Endothelial cell of umbilical vein (primary cell): Measurements from ENCODE around the gene MTRF1L. TPM values are rescaled to one million over a fixed set of nuclear protein-coding genes. Genes with fewer than 3 reads are reported as not detected.

Source experiments
- BruUV-seq: library from RNA; stranded (reverse); fragments of 400-500 nt; replicated peaks from 2 replicates; lab custom pipeline; 2021; lab: Mats Ljungman, UMichigan
- CTCF ChIA-PET: fragments of 300-600, 350-600 bp; sonication (Branson Sonifier 250); formaldehyde crosslinking; loops from one replicate; lab custom pipeline; 2021; ENCODE audit warnings: antibody characterized with exemption, inconsistent platforms; lab: Charles Lee
- POLR2A ChIA-PET: fragments of 300-600, 350-600 bp; sonication (Branson Sonifier 250); formaldehyde crosslinking; loops from one replicate; lab custom pipeline; 2021; ENCODE audit warnings: antibody characterized with exemption, inconsistent platforms; lab: Charles Lee
- DNase-seq: peaks from one replicate; pipeline ENCODE4 v3.0.0-alpha.2; 2011; ENCODE audit warnings: low read depth, low spot score
- FAIRE-seq: peaks from 2 replicates; lab custom pipeline; 2011; peaks lifted over from hg19 to GRCh38; lab: Jason Lieb, UNC
- H2AFZ ChIP-seq: 2 replicates; pipeline ENCODE4 v1.6.0; 2012; ENCODE audit warnings: low read depth, low read length, control low read depth, inconsistent platforms
- H3K27ac ChIP-seq: 2 replicates; pipeline ENCODE4 v1.5.1; 2011; ENCODE audit warnings: low read depth, mild to moderate bottlenecking, control low read depth, low read length, moderate library complexity; ENCODE audit not compliant: insufficient read depth
- H3K27me3 ChIP-seq, 2 experiments: 2 replicates each; pipeline versions ENCODE4 v1.6.0 to v1.6.1; 2011; ENCODE audit warnings: low read length in 2 of 2, mixed read lengths in 1 of 2; ENCODE audit not compliant: control insufficient read depth in 2 of 2, insufficient read depth in 2 of 2
- H3K36me3 ChIP-seq, 2 experiments: 2 replicates in 1 of 2; 3 replicates in 1 of 2; pipeline ENCODE4 v1.5.1; 2011; ENCODE audit warnings: low read length in 2 of 2, mild to moderate bottlenecking in 1 of 2, moderate library complexity in 1 of 2; ENCODE audit not compliant: control insufficient read depth in 2 of 2, insufficient read depth in 2 of 2; ENCODE audit errors: extremely low read depth in 1 of 2
- H3K4me1 ChIP-seq: 3 replicates; pipeline ENCODE4 v1.5.1; 2011; ENCODE audit warnings: mild to moderate bottlenecking, low read length; ENCODE audit not compliant: control insufficient read depth, insufficient read depth; ENCODE audit errors: extremely low read depth
- H3K4me2 ChIP-seq: 2 replicates; pipeline ENCODE4 v1.6.1; 2011; ENCODE audit warnings: low read length, control low read depth, mixed read lengths; ENCODE audit not compliant: insufficient read depth
- H3K4me3 ChIP-seq, 3 experiments: fragments of 200-600 bp in 1 of 3; sonication (generic), shearing (Covaris generic) in 1 of 3; replicated peaks in 1 of 3; 2 replicates each; pipeline ENCODE4 v1.5.1; 2011 to 2016; ENCODE audit warnings: control low read depth in 3 of 3, low read length in 3 of 3, mild to moderate bottlenecking in 2 of 3, inconsistent platforms in 1 of 3, low read depth in 1 of 3, moderate library complexity in 1 of 3; ENCODE audit not compliant: insufficient read depth in 1 of 3
- H3K79me2 ChIP-seq: 2 replicates; pipeline ENCODE4 v1.6.0; 2012; ENCODE audit warnings: low read length, inconsistent platforms; ENCODE audit not compliant: control insufficient read depth, insufficient read depth
- H3K9ac ChIP-seq: replicated peaks from 2 replicates; pipeline ENCODE3; 2011; ENCODE audit warnings: low read length, control low read depth; ENCODE audit not compliant: insufficient read depth; ENCODE audit errors: extremely low read depth
- H3K9me1 ChIP-seq: replicated peaks from 3 replicates; pipeline ENCODE4 v1.6.0; 2011; ENCODE audit warnings: mild to moderate bottlenecking, low read length; ENCODE audit not compliant: control insufficient read depth, insufficient read depth; ENCODE audit errors: extremely low read depth
- H3K9me3 ChIP-seq: replicated peaks from 2 replicates; pipeline ENCODE4 v1.5.1; 2012; ENCODE audit warnings: low read length, inconsistent platforms; ENCODE audit not compliant: control insufficient read depth, insufficient read depth
- H4K20me1 ChIP-seq: replicated peaks from 2 replicates; pipeline ENCODE3; 2011; ENCODE audit warnings: mild to moderate bottlenecking, low read length; ENCODE audit not compliant: control insufficient read depth, insufficient read depth; ENCODE audit errors: extremely low read depth
- EZH2 ChIP-seq: IDR thresholded peaks from 2 replicates; pipeline ENCODE4 v1.6.1; 2012; ENCODE audit warnings: borderline replicate concordance, low read depth, mild to moderate bottlenecking, moderate library complexity, low read length, inconsistent platforms; ENCODE audit not compliant: severe bottlenecking
- FOS ChIP-seq: IDR thresholded peaks from 2 replicates; pipeline ENCODE4 v1.6.1; 2011; ENCODE audit warnings: mild to moderate bottlenecking, low read length, moderate library complexity, borderline replicate concordance; ENCODE audit not compliant: insufficient read depth
- GATA2 ChIP-seq: IDR thresholded peaks from 2 replicates; pipeline ENCODE4 v1.7.0; 2011; ENCODE audit warnings: low read depth, mild to moderate bottlenecking, moderate library complexity, mixed read lengths, low read length; ENCODE audit not compliant: insufficient read length, insufficient read depth
- JUN ChIP-seq: IDR thresholded peaks from 2 replicates; pipeline ENCODE4 v1.6.1; 2011; ENCODE audit warnings: borderline replicate concordance, low read depth; ENCODE audit not compliant: insufficient read length, insufficient read depth
- MYC ChIP-seq: IDR thresholded peaks from one replicate; pipeline ENCODE4 v1.6.1; 2011; ENCODE audit warnings: mild to moderate bottlenecking, low read depth, low read length
- POLR2A ChIP-seq: IDR thresholded peaks from 2 replicates; pipeline ENCODE4 v1.6.1; 2012; ENCODE audit warnings: low read depth, mild to moderate bottlenecking, control low read depth, low read length
- POLR2AphosphoS5 ChIP-seq: IDR thresholded peaks from 2 replicates; pipeline ENCODE4 v1.6.1; 2012; ENCODE audit warnings: low read depth, mild to moderate bottlenecking, control low read depth, low read length, moderate library complexity; ENCODE audit not compliant: insufficient read depth
- dilution Hi-C: fragments of 300-500 bp; cut with MboI; formaldehyde crosslinking; loops from one replicate; pipeline ENCODE4 v1.15.0; 2019; ENCODE audit warnings: low sequenced_read_pairs; ENCODE audit not compliant: extremely low pct_ligation_motif_present
- intact Hi-C: fragments of 100-400 bp; cut with micrococcal nuclease; formaldehyde crosslinking; loops from one replicate; pipeline ENCODE4 v1.10.0; 2022
- polyA plus RNA-seq, 4 experiments: library from polyadenylated mRNA; depleted of rRNA in 3 of 4; stranded (reverse) in 3 of 4; unstranded in 1 of 4; fragments of >200 nt; gene quantifications; 2 replicates each; pipeline versions ENCODE4 v1.2.1 to v1.2.3, GENCODE V29; 2011 to 2012; ENCODE audit warnings: missing spikeins in 1 of 4
- total RNA-seq: library from RNA; stranded (reverse); gene quantifications from 2 replicates; pipeline ENCODE4 v1.2.3, GENCODE V29; 2021
- TF ChIP-seq, protein P1 (sequence below), 2 donors: IDR thresholded peaks; 1 replicate in 1 of 2; 2 replicates in 1 of 2; pipeline ENCODE4 v1.5.1; 2011; ENCODE audit warnings: low read length in 2 of 2, mild to moderate bottlenecking in 2 of 2, moderate library complexity in 2 of 2, control low read depth in 1 of 2, inconsistent platforms in 1 of 2, low read depth in 1 of 2; ENCODE audit not compliant: insufficient read depth in 1 of 2; ENCODE audit errors: extremely low read depth in 1 of 2
- TF ChIP-seq, protein P2 (sequence below): IDR thresholded peaks from 2 replicates; pipeline ENCODE4 v1.6.1; 2011; ENCODE audit not compliant: insufficient read depth, insufficient read length

Gene MTRF1L
- total and polyA plus RNA-seq, 2 donors (not counting 3 experiments of a cell fraction or from before 2014, with no cell fraction given), result 6.2 to 27.5 TPM

DNA sequence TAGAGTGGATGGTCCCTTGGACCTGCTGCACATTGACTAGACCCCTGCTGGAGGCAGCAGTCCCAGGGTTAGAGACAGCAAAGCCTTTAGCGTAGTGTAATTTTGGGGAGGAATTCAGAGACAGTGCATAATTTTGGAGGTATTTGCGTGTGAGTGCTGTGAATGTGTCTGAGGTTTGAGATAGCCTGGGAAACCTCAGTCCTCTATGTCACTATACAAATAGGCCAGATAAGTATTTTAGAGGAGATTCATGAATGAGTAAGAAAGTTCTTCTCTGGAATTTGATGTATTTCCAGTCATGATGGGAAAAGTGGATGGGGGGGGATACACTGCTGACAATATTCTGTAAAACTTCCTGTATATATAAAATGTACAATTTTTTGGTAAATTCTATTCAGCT is 25.8 kb upstream of the MTRF1L start:
- no peaks in the 10 kb centered on the region for H3K9me3 ChIP-seq
- no peak overlapping the region for H3K9ac ChIP-seq
- no peak for TF ChIP-seq FOS
- TF ChIP-seq, protein P1, sequence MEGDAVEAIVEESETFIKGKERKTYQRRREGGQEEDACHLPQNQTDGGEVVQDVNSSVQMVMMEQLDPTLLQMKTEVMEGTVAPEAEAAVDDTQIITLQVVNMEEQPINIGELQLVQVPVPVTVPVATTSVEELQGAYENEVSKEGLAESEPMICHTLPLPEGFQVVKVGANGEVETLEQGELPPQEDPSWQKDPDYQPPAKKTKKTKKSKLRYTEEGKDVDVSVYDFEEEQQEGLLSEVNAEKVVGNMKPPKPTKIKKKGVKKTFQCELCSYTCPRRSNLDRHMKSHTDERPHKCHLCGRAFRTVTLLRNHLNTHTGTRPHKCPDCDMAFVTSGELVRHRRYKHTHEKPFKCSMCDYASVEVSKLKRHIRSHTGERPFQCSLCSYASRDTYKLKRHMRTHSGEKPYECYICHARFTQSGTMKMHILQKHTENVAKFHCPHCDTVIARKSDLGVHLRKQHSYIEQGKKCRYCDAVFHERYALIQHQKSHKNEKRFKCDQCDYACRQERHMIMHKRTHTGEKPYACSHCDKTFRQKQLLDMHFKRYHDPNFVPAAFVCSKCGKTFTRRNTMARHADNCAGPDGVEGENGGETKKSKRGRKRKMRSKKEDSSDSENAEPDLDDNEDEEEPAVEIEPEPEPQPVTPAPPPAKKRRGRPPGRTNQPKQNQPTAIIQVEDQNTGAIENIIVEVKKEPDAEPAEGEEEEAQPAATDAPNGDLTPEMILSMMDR (IDR thresholded peaks at IDR 0.05; ENCODE audit: extremely low read depth in 1 of 2, insufficient read depth in 1 of 2, low read depth in 1 of 2, low read length in 2 of 2), result no peak
- TF ChIP-seq POLR2A, result no peak
- TF ChIP-seq JUN, result no peak
- no peak for TF ChIP-seq EZH2
- TF ChIP-seq MYC, result no peak
- TF ChIP-seq GATA2, result no peak
- TF ChIP-seq, protein P2, sequence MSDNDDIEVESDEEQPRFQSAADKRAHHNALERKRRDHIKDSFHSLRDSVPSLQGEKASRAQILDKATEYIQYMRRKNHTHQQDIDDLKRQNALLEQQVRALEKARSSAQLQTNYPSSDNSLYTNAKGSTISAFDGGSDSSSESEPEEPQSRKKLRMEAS, result no peak
- no peak for TF ChIP-seq POLR2AphosphoS5
- H3K27ac ChIP-seq, result no peak overlapping the region
- no peak overlapping the region for H3K4me3 ChIP-seq
- H2AFZ ChIP-seq, result no peak overlapping the region
- no peaks in the 10 kb centered on the region for H3K36me3 ChIP-seq
- H3K4me1 ChIP-seq, result peaks cover 15% of the 10 kb centered on the region
- POLR2A ChIA-PET, result no interaction called here
- no TSS peak for BruUV-seq
- CTCF ChIA-PET, result no interaction called here
- no peak for FAIRE-seq
- dilution Hi-C loops (no loop called here), intact Hi-C loops (no loop called here)
- H4K20me1 ChIP-seq, result no peaks in the 10 kb centered on the region
- no peaks in the 10 kb centered on the region for H3K79me2 ChIP-seq
- H3K9me1 ChIP-seq, result no peaks in the 10 kb centered on the region
- no peak for DNase-seq
- no peak overlapping the region for H3K4me2 ChIP-seq
- H3K27me3 ChIP-seq, result no peaks in the 10 kb centered on the region
